ENCODE data around the gene DNAI4. TPM values are rescaled to one million over a fixed set of nuclear protein-coding genes. Genes with fewer than 3 reads are reported as not detected.

Gene DNAI4
- total RNA-seq, 1 donor from 2014 or later: 1.3 TPM

DNA sequence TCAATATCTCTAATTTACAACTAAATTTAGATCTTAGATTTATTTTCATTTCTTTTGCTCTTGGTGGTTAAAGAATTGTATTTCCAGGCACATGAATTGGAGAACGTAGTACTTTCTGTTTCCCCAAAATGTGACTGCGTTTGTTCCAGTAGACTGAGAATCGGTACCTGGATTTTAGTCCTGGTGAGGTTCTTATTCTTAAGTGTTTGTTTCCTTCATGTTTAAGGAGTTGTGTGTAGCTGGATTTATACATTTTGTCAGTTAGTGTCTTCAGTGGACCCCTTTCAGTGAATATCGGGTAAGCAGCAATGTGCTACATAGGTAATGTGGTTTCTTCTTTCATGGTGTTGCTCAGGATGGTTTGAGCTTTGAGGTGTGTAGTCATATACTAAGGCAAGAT lies 6.9 kb upstream of the DNAI4 start:
- TF ChIP-seq, protein P1, sequence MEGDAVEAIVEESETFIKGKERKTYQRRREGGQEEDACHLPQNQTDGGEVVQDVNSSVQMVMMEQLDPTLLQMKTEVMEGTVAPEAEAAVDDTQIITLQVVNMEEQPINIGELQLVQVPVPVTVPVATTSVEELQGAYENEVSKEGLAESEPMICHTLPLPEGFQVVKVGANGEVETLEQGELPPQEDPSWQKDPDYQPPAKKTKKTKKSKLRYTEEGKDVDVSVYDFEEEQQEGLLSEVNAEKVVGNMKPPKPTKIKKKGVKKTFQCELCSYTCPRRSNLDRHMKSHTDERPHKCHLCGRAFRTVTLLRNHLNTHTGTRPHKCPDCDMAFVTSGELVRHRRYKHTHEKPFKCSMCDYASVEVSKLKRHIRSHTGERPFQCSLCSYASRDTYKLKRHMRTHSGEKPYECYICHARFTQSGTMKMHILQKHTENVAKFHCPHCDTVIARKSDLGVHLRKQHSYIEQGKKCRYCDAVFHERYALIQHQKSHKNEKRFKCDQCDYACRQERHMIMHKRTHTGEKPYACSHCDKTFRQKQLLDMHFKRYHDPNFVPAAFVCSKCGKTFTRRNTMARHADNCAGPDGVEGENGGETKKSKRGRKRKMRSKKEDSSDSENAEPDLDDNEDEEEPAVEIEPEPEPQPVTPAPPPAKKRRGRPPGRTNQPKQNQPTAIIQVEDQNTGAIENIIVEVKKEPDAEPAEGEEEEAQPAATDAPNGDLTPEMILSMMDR (IDR thresholded peaks at IDR 0.05; ENCODE audit: insufficient read depth, low read length, severe bottlenecking): no peak
- no peak for FAIRE-seq
- no peaks in the 10 kb centered on the region for H3K27me3 ChIP-seq (ENCODE audit: control insufficient read depth, insufficient read depth, low read length)
- H3K4me3 ChIP-seq (ENCODE audit: low read depth, low read length): peak overlapping the region; percentile 62
- H3K36me3 ChIP-seq (ENCODE audit: control insufficient read depth, insufficient read depth, low read length): no peaks in the 10 kb centered on the region
- no peak for DNase-seq (ENCODE audit: low read depth)

DNA sequence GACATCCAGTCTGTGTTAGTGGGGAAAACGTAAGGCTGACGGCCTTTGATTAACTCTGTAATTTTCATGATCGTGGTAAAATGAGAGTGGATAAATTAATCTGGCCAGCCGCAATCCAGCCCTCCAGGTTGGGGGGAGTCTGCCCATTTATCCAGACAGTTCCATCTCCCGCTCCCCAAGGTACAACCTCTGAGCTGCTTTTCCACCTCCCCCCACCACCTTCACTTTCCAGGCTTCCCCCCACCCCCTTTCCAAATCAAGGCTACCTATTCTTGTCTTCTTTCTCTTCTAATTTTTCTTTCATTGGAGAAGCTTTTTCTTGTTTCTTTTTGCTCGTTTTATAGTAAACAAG lies 6.1 kb upstream of the DNAI4 start:
- FAIRE-seq (no peak), DNase-seq (ENCODE audit: low read depth) (no peak)
- TF ChIP-seq, protein P1 (IDR thresholded peaks at IDR 0.05; ENCODE audit: insufficient read depth, low read length, severe bottlenecking): no peak
- Histone ChIP-seq H3K36me3 (ENCODE audit: control insufficient read depth, insufficient read depth, low read length) (no peaks in the 10 kb centered on the region), H3K27me3 (ENCODE audit: control insufficient read depth, insufficient read depth, low read length) (no peaks in the 10 kb centered on the region), H3K4me3 (ENCODE audit: low read depth, low read length) (peak overlapping the region; percentile 62)

- DNase-seq (ENCODE audit: low read depth): peak; percentile 78
- TF ChIP-seq, protein P1 (IDR thresholded peaks at IDR 0.05; ENCODE audit: insufficient read depth, low read length, severe bottlenecking): peak; percentile 21
- H3K36me3 ChIP-seq (ENCODE audit: control insufficient read depth, insufficient read depth, low read length): no peaks in the 10 kb centered on the region
- H3K27me3 ChIP-seq (ENCODE audit: control insufficient read depth, insufficient read depth, low read length): no peaks in the 10 kb centered on the region
- H3K4me3 ChIP-seq (ENCODE audit: low read depth, low read length): peak overlapping the region; percentile 62
- FAIRE-seq: no peak
These were observed 5.6 kb upstream of the DNAI4 start for GRCh38 chr1:66929999-66930822.

GRCh38 chr1:66929691-66929998 lies 5.0 kb upstream of the DNAI4 start:
- peak overlapping the region; percentile 62 for H3K4me3 ChIP-seq (ENCODE audit: low read depth, low read length)
- no peaks in the 10 kb centered on the region for H3K36me3 ChIP-seq (ENCODE audit: control insufficient read depth, insufficient read depth, low read length)
- no peaks in the 10 kb centered on the region for H3K27me3 ChIP-seq (ENCODE audit: control insufficient read depth, insufficient read depth, low read length)
- TF ChIP-seq, protein P1 (IDR thresholded peaks at IDR 0.05; ENCODE audit: insufficient read depth, low read length, severe bottlenecking): no peak
- no peak for DNase-seq (ENCODE audit: low read depth)
- no peak for FAIRE-seq

GRCh38 chr1:66929146-66929688 lies 4.6 kb upstream of the DNAI4 start:
- DNase-seq (ENCODE audit: low read depth) (no peak), FAIRE-seq (no peak)
- no peaks in the 10 kb centered on the region for H3K27me3 ChIP-seq (ENCODE audit: control insufficient read depth, insufficient read depth, low read length)
- no peaks in the 10 kb centered on the region for H3K36me3 ChIP-seq (ENCODE audit: control insufficient read depth, insufficient read depth, low read length)
- peak overlapping the region; percentile 62 for H3K4me3 ChIP-seq (ENCODE audit: low read depth, low read length)
- TF ChIP-seq, protein P1 (IDR thresholded peaks at IDR 0.05; ENCODE audit: insufficient read depth, low read length, severe bottlenecking): no peak

All from bronchial epithelial cell (primary cell).